Bone marrow (tissue), 2 donors: Measurements from ENCODE around the gene ATXN1.

Experiments
- DNase-seq, 2 donors: peaks; one replicate each; lab custom pipeline; 2025; lab: John Stamatoyannopoulos, UW

ATXN1 gene

DNA sequence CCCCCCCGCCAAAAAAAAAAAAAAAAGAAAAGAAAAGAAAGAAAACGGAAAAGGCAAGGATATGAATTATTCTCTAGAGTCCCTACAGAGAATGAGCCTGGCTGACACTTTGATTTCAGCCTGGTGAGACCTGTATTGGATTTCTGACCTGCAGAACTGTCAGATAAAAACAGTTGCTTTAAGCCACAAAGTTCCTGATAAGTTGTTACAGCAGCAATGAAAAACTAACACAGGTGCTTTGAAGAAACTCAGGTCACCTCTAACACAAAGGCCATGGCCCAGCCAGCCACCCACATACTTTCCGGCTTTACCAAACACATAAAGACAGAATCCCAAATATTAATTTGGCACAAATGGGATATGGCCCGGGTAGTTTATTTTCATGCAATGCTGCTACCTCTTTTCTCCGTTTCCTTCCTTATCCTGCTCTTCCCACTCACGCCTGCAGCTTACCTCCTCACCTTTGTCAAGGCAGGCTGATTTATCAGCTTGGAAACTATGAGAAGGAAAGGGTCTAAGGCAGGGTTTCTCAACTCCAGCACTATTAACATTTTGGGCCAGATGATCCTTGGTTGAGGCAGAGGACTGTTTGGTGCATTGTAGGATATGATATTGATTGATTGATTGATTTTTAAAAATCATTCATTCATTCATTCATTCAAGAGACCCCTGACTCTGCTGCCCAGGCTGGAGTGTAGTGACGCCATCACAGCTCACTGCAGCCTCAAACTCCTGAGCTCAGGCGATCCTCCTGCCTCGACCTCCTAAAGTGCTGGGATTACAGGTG lies 88.1 kb downstream of the ATXN1 start:
- no peak for DNase-seq

DNA sequence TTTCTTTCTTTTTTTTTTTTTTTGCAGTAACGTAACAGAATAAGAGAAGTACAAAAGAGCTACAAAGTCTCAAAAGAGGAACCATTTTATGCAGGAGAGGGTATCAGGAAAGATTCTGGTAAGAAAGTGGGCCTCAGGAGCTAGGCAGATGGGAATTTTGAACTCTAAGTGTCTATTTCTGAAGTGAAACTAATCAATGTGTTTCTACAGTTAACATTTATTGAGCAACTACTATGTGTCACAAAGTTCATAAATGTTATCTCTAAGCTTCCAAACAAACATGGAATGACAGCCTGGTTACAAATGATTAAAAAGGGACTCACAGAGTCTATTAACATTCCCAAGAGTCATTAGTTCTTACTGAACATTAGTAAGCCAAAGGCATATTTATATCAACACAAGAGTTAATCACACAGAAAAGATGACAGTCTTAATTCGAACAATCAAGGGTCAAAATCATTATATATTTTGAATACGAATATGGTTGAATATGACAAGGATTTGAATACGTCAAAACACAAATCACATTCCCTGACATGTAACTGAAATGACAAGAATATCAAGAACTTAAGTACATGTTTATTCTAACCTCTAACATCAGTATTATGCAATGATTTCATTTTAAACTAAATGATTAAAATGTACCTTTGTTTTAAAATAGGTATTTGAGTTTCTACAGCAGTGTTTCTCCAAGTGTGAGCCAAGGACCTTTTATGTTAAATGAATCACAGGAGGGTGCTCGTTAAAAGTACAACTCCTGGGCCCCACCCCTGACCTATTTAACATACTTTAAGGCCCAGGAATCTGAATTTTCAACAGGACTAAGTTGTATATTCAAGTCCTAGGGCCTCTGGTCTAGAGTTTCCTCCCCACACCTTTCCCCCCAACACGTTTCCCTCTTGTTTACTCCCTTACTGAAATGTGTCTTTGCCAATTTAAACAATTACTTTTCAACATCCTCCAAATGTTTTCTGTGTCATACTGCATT lies 89.7 kb downstream of the ATXN1 start:
- no peak for DNase-seq

DNA sequence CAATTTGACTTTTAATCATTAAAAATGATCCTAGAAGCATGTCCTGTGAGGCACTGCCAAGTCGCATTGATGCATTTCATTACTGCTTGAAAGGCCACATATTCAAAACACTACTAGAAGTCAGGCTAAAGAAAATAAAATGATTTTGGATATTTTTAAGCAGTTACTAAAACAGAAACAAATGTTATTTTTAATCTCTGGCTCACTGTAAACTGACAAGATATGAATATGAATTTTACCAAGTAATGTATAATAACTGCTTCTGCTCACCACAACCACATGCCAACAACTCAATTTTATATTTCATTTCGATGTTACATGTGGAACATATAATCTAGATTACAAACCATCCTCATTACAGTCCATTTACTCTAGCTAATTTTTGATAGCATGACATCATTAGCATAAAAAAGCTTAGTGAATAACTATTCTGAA lies 90.6 kb downstream of the ATXN1 start:
- no peak for DNase-seq

DNA sequence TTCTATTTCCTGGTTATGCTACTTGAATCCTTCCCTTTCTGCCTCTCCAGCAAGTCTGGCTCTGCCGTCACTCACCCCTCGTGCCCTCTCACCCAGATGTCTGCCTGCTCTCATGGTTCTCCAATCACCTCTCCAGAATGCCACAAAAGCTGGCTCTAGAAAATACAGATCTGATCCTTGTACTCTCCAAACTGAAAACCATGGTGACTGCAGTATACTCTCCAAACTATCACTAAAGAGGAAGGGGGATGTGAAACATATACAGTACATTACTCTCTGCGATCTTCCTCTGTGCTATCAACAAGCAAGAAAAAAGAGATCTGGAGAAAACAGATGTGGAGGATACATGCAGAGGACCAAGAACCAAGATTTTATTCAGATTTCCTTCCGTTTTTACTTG lies 91.1 kb downstream of the ATXN1 start:
- no peak for DNase-seq

DNA sequence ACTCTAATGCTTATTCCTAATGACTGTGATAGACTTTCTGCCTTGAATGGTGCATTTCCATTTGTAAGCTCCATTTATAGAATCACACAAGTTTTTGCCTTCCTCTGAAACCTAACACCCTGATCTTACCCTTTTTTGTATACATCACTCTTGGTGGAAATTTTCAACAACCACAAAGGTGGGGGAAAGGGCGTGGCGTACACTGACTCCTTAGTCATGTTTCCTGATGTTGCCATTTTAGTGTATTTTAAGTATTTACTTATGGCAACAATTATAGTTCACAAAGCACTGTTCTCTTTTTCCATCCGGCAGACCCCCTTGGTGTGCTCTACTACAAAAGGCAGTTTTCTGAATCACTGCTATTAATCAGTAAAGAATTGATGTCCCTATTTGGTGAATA lies 92.0 kb downstream of the ATXN1 start:
- no peak for DNase-seq

DNA sequence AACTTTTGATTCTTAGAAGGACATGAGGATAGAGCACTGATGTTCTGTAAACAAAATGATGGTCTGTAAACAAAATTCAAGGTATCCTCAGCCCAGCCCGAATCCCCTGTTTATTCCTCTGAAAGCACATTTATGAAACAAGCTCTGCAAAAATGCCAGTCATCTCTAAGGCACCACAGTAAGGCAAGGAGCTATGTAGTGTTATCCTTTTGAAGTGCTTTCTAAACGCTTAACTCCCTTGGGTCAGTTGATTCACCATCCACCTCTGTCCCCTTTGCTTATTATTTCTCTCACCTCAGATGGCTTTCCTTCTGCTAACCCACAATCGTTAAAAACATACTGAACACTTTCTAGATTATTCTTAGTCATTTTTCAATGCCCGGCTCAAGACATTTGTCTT lies 93.8 kb downstream of the ATXN1 start:
- no peak for DNase-seq

DNA sequence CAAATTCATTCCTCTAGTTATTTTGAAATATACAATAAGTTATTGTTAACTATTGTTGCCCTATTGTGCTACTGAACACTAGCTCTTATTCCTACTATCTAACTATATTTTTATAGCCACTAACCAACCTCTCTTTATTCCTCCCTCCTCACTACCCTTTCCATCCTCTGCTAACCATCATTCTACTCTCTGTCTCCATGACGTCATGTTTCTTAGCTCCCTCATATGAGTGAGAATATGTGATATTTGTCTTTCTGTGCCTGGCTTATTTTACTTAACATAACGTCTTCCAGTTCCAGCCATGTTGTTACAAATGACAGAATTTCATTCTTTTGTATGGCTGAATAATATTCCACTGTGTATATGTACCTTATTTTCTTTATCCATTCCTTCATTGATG lies 95.3 kb downstream of the ATXN1 start:
- DNase-seq: no peak

DNA sequence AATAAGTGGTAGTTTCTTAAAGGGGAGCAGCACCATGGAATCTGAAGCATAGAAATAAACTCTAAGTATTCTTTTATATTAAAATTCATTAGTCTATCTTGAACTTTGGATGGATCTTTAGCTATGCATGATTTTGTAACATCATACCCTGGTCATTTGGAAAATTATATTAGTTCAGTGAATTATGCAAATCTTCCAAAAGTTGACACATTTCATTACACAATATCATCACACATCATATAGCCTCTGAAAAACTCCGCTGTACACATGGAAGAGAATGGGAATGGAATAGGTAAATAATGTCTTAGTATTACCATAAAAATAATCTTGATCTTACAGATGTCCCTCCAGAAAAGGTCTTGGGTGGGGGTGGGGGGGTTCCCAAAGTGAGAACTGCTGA lies 96.1 kb downstream of the ATXN1 start:
- no peak for DNase-seq

DNA sequence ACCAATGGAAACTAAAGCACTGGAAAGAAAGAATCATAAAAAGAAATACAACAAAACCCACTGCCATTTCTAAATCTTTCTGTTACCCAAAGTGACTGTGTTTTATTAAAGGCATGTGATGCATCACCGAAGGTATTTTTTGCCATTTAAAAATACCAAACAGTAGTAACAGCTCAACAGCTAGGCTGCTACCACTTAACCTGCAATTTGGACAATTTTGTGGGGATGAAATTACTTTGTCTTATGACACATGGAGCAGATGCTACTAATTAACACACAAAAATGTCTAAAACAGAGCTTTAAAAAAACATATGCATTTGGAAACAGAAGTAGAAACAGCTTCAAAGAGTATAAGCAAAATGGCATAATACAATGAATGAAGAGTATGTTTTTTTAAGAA lies 97.4 kb downstream of the ATXN1 start:
- DNase-seq: no peak

DNA sequence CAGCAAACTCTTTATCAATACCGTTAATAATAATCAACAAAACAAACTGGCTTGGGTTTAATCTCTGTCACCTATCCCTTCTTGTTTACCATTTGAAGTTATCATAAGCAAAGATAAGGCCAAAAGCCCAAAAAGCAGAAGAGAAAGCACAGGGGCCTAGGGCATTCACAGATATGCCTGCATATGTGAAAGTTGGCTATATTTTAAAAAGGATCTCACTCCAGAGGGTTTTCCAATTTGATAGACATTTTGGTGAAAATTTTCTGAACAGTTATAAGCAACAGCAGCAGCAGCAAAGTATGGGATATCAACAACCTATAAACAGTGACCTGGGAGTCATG lies 101.1 kb downstream of the ATXN1 start:
- DNase-seq: no peak

DNA sequence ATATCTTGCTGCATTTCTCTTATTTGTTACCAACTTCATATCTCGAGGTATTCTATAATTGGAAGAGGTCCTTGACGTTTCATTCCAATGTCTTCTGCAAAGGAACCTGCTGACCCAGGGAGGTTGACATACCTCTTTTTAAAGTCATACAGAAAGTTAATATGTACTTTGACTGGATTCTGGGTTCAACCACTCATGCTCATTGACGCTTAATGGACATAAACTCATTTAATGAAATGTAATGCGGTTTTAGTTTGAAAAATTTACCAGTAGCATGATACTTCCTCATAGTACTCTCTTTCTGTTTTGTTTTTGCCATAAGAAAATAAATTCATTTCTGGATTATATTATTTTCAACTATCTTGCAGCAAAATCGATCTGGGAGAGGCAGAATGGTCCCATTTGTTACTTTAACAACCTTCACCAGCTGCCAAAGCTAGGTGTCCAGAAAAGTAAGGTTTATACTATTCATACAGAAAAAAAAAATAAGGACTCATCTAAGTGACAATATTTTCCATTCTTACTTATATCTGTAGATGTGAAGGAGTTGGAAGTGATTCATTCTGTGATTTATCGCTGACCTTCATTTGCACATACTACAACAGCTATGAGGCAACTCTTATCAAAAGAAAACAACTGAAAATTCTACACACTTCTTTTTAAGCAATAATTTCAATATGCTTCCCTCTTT lies 101.6 kb downstream of the ATXN1 start:
- DNase-seq: no peak

DNA sequence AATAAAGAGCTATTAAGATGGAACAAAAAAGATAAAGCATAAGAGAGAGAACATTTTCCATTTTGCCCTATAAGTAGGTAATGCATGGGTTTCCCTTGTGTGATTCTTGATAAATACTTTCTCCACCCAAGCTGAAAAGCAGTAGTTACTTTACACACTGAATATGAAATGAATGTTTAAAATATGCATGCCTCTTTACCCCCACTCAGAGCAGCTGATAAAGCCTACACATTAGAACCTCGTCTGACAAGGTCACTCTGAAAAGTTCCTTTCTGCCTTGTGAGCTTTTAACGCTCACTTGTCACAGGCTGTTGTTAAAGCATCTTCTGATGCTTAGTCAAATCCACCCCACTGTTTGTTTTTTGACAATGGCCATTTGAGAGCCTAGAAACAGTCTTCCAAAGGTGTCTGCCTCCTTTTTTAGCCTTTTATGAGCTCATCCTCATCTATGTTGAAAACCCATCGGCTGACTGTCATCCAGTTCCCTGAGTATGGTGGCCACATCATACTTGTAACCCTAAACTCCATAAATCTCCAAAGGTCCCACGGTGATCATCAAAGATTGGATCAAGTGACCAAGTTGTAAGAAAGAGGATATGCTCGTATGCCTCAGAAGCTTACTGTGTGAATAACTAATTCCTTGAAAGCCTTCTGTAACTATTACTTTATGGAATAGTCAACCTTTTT lies 102.8 kb downstream of the ATXN1 start:
- no peak for DNase-seq

DNA sequence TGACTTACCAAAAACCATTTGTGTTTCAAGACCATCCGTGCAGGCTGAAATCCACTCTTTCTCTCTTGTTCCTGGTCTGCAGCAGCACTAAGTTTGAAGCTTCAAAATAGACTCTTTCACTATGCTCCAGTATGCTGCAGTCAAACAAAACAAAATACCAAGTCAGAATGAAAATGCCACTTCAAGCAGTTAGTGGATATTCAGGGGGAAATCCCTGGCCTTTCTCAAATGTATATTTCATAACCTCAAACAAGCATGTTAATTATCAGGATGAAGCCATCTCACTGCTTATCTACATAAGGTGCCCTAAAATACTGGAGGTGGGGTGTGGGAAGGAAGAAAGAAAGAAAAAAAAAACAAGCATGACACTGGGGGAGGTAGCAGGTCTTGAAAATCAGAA lies 103.5 kb downstream of the ATXN1 start:
- DNase-seq: no peak

DNA sequence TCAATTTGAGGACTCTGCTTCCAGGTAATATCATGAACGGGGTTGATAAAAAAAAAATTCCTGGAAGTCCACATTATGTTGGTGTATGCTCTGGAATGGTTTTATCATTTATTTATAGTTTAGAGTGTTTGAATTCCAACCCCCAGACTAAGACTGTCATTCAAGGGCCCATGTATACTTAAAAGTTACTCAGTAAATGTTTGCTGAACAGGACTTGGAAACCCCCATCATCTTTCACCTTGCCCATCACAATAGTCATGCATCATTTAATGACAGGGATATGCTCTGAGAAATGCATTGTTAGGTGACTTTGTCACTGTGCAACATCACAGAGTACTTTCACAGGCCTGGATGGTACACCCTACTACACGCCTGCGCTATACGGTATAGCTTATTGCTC lies 104.8 kb downstream of the ATXN1 start:
- no peak for DNase-seq

DNA sequence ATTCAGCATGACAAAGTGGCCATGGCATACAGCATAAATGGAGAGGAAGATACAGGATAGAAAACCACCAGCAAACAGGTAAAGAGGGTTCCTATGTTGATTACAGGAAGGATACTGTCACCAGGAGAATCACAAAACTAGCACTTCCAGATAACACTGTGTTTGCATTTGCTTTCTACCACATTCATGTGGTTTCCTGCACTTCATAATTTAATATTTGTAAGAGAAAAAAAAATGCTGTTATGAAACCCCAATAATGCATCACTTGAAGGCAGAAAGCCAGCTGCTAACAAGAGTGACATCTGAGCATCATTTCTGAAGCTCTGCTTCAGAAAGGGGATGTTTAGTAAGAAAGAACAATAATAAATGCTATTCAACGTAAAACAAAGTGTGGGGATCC lies 106.6 kb downstream of the ATXN1 start:
- DNase-seq: no peak

DNA sequence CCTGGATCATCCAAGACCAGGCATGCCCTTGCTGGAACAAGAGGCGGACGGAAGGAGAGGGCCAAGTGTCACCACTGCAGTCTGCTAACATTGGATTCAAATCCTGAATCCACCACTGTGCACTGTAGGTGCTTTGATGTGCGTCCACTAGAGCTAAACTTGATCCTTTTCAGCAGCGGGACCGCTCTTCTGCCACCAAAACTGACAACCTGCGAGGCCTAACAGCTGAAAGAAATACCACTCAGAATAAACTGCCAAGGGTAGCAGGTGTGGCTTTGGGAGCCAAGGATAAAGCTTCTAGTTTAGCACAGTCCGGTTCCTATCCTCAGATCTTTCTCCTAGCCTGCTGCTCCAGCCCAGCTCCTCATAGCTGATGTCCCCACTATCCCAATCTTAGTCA lies 108.0 kb downstream of the ATXN1 start:
- DNase-seq: no peak

DNA sequence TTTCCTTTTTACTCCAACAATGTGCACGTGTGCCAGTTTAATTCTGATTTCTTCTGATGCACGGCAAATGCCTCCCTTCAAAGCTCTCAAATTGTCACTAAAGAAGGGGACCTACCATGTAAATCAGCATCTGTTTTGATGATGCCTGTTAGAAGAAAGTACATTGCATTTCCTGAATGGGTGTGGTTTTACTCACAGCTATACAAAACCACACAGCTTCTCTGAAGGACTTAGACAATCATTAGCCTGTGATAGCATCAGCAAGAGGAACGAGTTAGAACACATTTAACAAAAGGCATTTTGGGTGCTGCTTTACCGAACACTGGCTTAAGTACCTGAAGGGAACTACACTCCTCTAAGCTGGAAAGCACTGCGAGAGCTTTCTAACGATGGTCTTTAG lies 109.4 kb downstream of the ATXN1 start:
- DNase-seq: no peak

DNA sequence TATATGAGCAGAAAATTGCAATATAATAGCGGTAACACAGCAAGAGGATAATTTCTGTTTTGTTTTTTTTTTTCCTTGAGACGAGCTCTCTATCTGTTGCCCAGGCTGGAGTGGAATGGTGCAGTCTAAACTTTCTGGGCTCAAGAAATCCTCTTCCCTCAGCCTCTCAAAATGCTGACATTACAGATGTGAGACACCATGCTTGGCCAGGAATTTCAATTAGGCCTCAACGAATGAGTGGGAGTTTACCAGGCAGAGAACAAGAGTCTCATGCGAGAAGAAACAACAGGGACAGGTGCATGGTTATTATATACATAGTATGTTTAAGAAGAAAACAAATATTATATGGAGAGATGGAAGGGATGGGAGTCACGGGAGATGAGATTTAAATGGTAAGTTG lies 111.4 kb downstream of the ATXN1 start:
- DNase-seq: no peak

DNA sequence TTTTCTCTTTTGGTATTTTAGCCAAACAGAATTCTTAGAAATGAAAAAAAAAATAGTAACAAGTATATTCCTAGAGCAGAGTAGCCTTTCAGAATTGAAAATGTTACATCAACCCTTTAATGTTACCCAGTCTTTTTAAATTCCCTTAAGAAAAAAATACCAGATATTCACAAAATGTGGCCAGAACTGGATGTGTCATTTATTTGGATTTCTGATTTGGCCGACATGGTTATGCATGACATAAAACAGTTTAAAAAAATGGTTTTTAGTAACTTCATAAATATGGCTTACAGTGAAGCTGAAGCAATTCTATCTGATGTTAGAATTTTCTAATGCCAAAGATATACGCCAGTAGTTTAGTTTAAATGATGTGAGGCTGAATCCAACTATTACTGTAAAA lies 112.0 kb downstream of the ATXN1 start:
- no peak for DNase-seq

DNA sequence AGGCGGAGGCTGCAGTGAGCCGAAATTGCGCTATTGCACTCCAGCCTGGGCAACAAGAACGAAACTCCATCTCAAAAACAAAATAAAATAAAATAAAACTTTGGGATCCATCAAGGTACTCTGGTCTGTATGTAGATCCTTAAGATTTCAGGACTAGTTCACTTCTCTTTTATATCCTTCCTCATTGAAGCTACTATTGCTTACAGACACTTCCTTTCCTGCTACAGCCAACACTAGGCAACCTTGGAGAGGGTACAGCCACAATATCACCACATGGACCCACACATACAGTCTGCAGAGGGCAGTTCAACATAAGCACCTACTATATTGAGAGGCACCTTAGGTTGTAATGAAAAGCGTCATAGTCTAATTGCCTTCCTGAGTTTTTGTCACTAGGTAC lies 113.3 kb downstream of the ATXN1 start:
- DNase-seq: no peak

DNA sequence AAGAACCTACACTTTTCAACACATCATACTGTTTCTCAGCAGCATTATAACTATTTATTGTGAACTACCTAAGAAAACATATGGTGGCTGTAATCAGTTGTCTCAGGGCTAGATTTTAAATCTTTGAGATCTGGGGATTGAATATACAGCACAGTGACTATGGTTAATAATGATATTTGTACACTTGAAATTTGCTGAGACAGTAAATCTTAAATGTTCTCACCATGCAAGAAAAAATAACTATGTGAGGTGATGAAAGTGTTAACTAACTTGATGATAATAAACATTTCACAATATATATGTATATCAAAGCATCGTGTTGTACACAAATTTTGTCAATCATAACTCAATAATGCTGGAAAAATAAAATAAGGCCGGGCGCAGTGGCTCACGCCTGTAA lies 113.8 kb downstream of the ATXN1 start:
- no peak for DNase-seq
